HG03025 (cell line): ENCODE measurements around the gene JADE3.
"Not testable (repeated sequence)": the region's sequence is repeated elsewhere in the genome, so short reads cannot be mapped to it uniquely, and the experiment has no call there.

Experiments used
- ATAC-seq: cut with Tn5 transposase; IDR thresholded peaks from one replicate; pipeline ENCODE4 v1.9.1; 2021; ENCODE audit warnings: mild to moderate bottlenecking, moderate library complexity; ENCODE audit not compliant: unreplicated experiment, low FRiP score

JADE3 gene

GRCh38 chrX:46929439-46930261, 17.4 kb downstream of the JADE3 start:
- no peak for ATAC-seq

GRCh38 chrX:46935295-46935694, 23.1 kb downstream of the JADE3 start:
- ATAC-seq: no peak

GRCh38 chrX:46938589-46938988, 26.4 kb downstream of the JADE3 start:
- ATAC-seq: no peak

- ATAC-seq: no peak
These were observed 29.1 kb downstream of the JADE3 start for GRCh38 chrX:46941341-46941740.

GRCh38 chrX:46953137-46953527, 40.9 kb downstream of the JADE3 start:
- no peak for ATAC-seq

GRCh38 chrX:46953597-46953996, 41.4 kb downstream of the JADE3 start:
- no peak for ATAC-seq

GRCh38 chrX:46954716-46955115, 42.5 kb downstream of the JADE3 start:
- no peak for ATAC-seq

GRCh38 chrX:46956589-46956988, 44.4 kb downstream of the JADE3 start:
- ATAC-seq: not testable (repeated sequence)

- ATAC-seq: no peak
These were observed 45.1 kb downstream of the JADE3 start for GRCh38 chrX:46957297-46957696.

- no peak for ATAC-seq
These were observed 46.9 kb downstream of the JADE3 start for GRCh38 chrX:46959101-46959500.

GRCh38 chrX:46959985-46960700, 47.9 kb downstream of the JADE3 start:
- no peak for ATAC-seq

- no peak for ATAC-seq
These were observed 48.9 kb downstream of the JADE3 start for GRCh38 chrX:46961097-46961496.

GRCh38 chrX:46961574-46962283, 49.5 kb downstream of the JADE3 start:
- ATAC-seq: no peak

- no peak for ATAC-seq
These were observed 53.0 kb downstream of the JADE3 start for GRCh38 chrX:46965125-46965758.

GRCh38 chrX:46967547-46967946, 55.3 kb downstream of the JADE3 start:
- ATAC-seq: no peak

- ATAC-seq: not testable (repeated sequence)
These were observed 64.8 kb downstream of the JADE3 start for GRCh38 chrX:46977046-46977445.

GRCh38 chrX:46978341-46979291, 66.4 kb downstream of the JADE3 start:
- ATAC-seq: no peak

- no peak for ATAC-seq
These were observed 72.5 kb downstream of the JADE3 start for GRCh38 chrX:46984705-46985104.

- no peak for ATAC-seq
These were observed 77.3 kb downstream of the JADE3 start for GRCh38 chrX:46989548-46989947.

- no peak for ATAC-seq
These were observed 79.4 kb downstream of the JADE3 start for GRCh38 chrX:46991664-46992063.
